Upper lobe of right lung (tissue), 1 donor: ENCODE measurements around the gene KRT25. TPM values are rescaled to one million over a fixed set of nuclear protein-coding genes. Genes with fewer than 3 reads are reported as not detected.
A peak's percentile ranks its signal among the peaks of the same experiment; 100 is the strongest.

Source experiments
- ATAC-seq: fragments of 200-7000 bp; cut with Tn5 transposase; one replicate; pipeline ENCODE4 v1.9.1; 2020; ENCODE audit warnings: mild to moderate bottlenecking, moderate library complexity
- DNase-seq: peaks from one replicate; pipeline ENCODE4 v3.0.0-alpha.2; 2020
- H3K27ac ChIP-seq: fragments of 200-600 bp; one replicate; pipeline ENCODE4 v1.8.0; 2022
- H3K27me3 ChIP-seq: fragments of 200-600 bp; one replicate; pipeline ENCODE4 v1.8.0; 2022; ENCODE audit warnings: mild to moderate bottlenecking
- H3K36me3 ChIP-seq: fragments of 200-600 bp; one replicate; pipeline ENCODE4 v1.8.0; 2022
- H3K4me1 ChIP-seq: fragments of 200-600 bp; one replicate; pipeline ENCODE4 v1.8.0; 2022
- H3K4me3 ChIP-seq: fragments of 200-600 bp; one replicate; pipeline ENCODE4 v1.8.0; 2022; ENCODE audit warnings: mild to moderate bottlenecking
- H3K9me3 ChIP-seq: fragments of 200-600 bp; one replicate; pipeline ENCODE4 v1.8.0; 2022
- intact Hi-C: fragments of 100-400 bp; cut with DNase I; formaldehyde crosslinking; loops from one replicate; pipeline ENCODE4 v1.11.0; 2022
- total RNA-seq: library from RNA; stranded (reverse); fragmentation: NEBNext Ultra II Directional; extraction: Animal tissue kit (Norgen Biotek cat#: 25700); gene quantifications from one replicate; pipeline ENCODE4 v1.2.1, GENCODE V29; 2021
- TF ChIP-seq, protein P1 (sequence below): fragments of 200-600 bp; IDR thresholded peaks from one replicate; pipeline ENCODE4 v1.8.0; 2022; ENCODE audit warnings: antibody characterized with exemption
- donor health status: DM: no; HTN: yes; CAD: no; lungs with severe emphysema.

Gene KRT25
- total RNA-seq, 1 donor from 2014 or later = not detected

DNA sequence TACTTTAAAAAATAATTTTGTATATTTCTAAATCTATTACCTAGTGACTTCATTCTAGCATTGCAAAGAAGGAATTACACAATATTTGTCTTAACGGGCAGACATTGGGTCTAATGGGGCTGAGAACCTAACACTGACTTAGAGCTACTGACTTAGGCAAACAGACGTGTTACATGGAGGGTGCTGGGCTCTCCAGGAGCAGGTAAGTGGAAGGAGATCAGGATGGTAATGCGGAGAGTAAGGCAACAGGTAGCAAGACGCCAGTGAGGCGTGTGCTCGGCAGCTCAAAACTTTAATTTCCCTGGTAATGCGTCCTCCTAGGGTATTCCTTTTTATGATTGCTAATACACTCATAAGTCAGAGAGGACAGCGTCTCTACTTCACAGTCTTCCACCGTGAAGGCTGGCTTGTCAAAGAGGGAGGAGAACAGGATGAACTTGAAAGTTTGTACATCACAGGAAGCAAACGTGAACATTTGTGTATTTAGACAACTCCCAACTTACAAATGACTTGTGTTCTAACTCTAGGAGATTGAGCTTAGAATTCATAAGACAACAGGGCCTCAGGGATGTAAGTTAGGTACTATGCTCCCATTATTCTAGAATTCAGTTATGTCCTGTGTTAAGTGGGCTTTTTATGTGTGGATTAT lies 40.0 kb upstream of the KRT25 start:
- H3K27me3 ChIP-seq = peaks cover 26% of the 10 kb centered on the region
- ATAC-seq (peak; percentile 77), DNase-seq (no peak)
- no peaks in the 10 kb centered on the region for H3K36me3 ChIP-seq
- H3K9me3 ChIP-seq = no peaks in the 10 kb centered on the region
- TF ChIP-seq, protein P1, sequence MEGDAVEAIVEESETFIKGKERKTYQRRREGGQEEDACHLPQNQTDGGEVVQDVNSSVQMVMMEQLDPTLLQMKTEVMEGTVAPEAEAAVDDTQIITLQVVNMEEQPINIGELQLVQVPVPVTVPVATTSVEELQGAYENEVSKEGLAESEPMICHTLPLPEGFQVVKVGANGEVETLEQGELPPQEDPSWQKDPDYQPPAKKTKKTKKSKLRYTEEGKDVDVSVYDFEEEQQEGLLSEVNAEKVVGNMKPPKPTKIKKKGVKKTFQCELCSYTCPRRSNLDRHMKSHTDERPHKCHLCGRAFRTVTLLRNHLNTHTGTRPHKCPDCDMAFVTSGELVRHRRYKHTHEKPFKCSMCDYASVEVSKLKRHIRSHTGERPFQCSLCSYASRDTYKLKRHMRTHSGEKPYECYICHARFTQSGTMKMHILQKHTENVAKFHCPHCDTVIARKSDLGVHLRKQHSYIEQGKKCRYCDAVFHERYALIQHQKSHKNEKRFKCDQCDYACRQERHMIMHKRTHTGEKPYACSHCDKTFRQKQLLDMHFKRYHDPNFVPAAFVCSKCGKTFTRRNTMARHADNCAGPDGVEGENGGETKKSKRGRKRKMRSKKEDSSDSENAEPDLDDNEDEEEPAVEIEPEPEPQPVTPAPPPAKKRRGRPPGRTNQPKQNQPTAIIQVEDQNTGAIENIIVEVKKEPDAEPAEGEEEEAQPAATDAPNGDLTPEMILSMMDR = no peak
- no peak overlapping the region for H3K27ac ChIP-seq
- intact Hi-C loops = no loop called here
- no peak overlapping the region for H3K4me3 ChIP-seq
- H3K4me1 ChIP-seq = no peaks in the 10 kb centered on the region

DNA sequence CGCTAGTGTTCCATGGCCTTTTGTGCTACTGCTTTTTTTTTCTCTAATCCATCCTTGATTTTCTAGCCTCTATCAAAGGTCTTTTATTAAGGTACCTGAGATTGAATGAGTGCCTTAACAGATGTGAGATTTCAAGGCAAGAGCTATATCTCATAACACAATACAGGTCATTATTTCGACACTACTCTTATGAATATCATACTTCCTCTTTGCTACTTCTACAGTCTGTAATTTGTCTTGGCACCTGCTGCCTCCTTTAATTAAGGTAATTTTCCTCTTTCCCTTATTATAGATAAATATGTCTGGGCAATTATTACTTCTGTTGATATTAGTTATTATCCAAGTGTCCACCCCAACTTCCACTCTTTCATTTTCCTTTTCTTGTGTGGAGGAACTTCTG lies 39.3 kb upstream of the KRT25 start:
- H3K27ac ChIP-seq = no peak overlapping the region
- DNase-seq (no peak), ATAC-seq (no peak)
- intact Hi-C loops = no loop called here
- no peaks in the 10 kb centered on the region for H3K36me3 ChIP-seq
- TF ChIP-seq, protein P1 = no peak
- H3K9me3 ChIP-seq = no peaks in the 10 kb centered on the region
- peaks cover 19% of the 10 kb centered on the region for H3K27me3 ChIP-seq
- H3K4me3 ChIP-seq = no peak overlapping the region
- no peaks in the 10 kb centered on the region for H3K4me1 ChIP-seq

- no peaks in the 10 kb centered on the region for H3K4me1 ChIP-seq
- no peaks in the 10 kb centered on the region for H3K36me3 ChIP-seq
- H3K4me3 ChIP-seq = no peak overlapping the region
- ATAC-seq = peak; percentile 47
- peaks cover 13% of the 10 kb centered on the region for H3K27me3 ChIP-seq
- TF ChIP-seq, protein P1 = no peak
- intact Hi-C loops = no loop called here
- peak; percentile 74 for DNase-seq
- no peaks in the 10 kb centered on the region for H3K9me3 ChIP-seq
- no peak overlapping the region for H3K27ac ChIP-seq
These were observed 38.7 kb upstream of the KRT25 start for GRCh38 chr17:40793832-40794231.

DNA sequence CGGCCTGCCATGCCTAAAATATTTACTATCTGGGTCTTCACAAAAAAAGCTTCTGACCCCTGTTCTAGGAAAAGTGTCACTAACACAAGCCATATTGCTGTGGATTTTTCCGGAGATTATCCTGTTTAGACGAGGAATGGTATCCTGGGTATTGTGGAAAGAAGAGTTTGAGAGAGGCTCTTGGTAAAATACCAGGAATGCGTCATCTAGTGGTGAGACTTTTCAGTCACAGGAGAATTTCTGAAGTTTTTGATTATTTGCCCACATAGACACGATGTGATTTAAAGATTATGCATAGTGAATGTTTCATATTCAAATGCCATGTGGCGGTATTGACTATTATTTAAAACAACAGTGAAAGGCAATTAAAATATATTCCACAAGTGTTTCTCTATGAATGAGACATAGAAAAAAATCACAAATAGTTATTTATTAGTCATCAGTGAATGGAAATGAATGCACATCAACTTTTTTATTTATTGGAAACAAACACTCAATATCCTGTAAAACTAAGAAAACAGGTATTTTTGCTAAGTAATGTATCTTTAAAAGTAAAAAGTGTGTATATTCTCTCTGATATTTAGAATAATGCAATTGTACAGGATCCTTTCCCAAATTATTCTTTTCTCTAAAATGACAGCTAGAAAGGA lies 36.8 kb upstream of the KRT25 start:
- H3K36me3 ChIP-seq = no peaks in the 10 kb centered on the region
- intact Hi-C loops = no loop called here
- TF ChIP-seq, protein P1 = peak; percentile 75

GRCh38 chr17:40791111-40791510 lies 36.0 kb upstream of the KRT25 start:
- no peaks in the 10 kb centered on the region for H3K36me3 ChIP-seq
- no peak overlapping the region for H3K27ac ChIP-seq
- H3K4me1 ChIP-seq = no peaks in the 10 kb centered on the region
- DNase-seq = no peak
- TF ChIP-seq, protein P1 = no peak
- H3K27me3 ChIP-seq = no peaks in the 10 kb centered on the region
- H3K9me3 ChIP-seq = no peaks in the 10 kb centered on the region
- no peak for ATAC-seq
- intact Hi-C loops = no loop called here
- no peak overlapping the region for H3K4me3 ChIP-seq

More for the DNA sequence above, 36.8 kb upstream of the KRT25 start:
- Histone ChIP-seq H3K4me3 (no peak overlapping the region), H3K9me3 (no peaks in the 10 kb centered on the region), H3K27me3 (peaks cover 1% of the 10 kb centered on the region), H3K27ac (no peak overlapping the region), H3K4me1 (no peaks in the 10 kb centered on the region)
- ATAC-seq (peak; percentile 45), DNase-seq (no peak)
